GM18508 (cell line): Measurements from ENCODE around the gene PIEZO1.

Source experiments
- ATAC-seq: cut with Tn5 transposase; IDR thresholded peaks from one replicate; pipeline ENCODE4 v1.9.1; 2021; ENCODE audit warnings: moderate number of reproducible peaks; ENCODE audit not compliant: insufficient read depth, unreplicated experiment

PIEZO1 gene

GRCh38 chr16:88711750-88712340 lies 73.2 kb downstream of the PIEZO1 start:
- no peak for ATAC-seq

GRCh38 chr16:88710556-88710955 lies 74.5 kb downstream of the PIEZO1 start:
- no peak for ATAC-seq

- no peak for ATAC-seq
Measured at GRCh38 chr16:88706965-88707826, 77.8 kb downstream of the PIEZO1 start.

GRCh38 chr16:88706229-88706964 lies 78.6 kb downstream of the PIEZO1 start, which contains the start of the genes CTU2 and RNF166:
TSS of gene CTU2 (plus strand) at chr16:88706503. CDS start at chr16:88706531, 28 bp downstream.
TSS of gene RNF166 (minus strand) at chr16:88706408. CDS start at chr16:88706325, 83 bp downstream.
- no peak for ATAC-seq

DNA sequence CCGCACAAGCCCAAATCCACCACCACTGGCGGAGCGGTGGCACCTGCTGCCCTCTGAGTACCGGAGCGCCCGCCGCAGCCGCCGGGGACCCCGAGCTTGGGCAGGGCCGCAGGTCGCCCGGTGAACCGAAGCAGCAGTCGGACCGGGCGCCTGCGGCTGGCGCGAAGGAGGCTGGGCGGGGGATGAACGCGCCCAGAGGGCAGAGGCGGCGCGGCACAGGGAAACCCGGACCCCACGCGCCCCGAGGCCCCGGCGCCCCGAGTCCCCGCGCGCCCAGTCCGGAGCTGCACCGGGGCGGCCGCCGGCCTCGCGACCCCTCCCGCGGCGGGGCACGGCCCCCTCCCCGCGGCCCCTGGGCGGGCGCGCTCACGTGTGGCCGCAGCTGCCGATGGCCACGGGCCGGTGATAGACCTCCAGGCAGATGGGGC lies 79.2 kb downstream of the PIEZO1 start:
- ATAC-seq: no peak

DNA sequence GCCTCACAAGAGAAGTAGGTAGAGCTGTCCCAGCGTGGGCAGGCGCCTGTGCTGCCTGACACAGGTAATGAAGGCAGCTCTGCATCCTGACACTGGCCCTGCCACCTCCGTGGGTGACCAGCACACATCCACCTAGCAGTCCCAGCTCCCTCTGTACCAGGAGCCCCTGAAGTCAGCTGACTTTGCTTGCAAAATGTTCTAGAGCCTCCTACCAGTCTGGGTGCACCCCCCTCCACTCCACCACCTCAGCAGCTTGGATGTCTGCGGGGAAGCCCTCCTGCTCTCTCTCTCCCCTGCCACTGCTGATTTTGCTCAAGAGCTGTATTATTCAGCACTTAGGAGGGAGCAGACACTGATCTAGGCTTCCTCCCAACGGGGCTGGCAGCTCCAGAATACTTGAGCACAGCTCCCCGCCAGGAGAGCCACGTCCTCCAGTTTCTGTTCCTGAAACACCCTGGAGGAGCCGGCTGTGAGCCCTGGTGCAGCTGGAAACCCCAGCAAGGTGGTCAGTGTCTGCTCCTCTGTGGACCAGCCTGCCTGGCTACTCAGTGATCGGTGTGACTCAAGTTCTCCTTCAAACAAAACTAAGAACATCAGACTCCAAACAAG lies 79.8 kb downstream of the PIEZO1 start:
- ATAC-seq: no peak

DNA sequence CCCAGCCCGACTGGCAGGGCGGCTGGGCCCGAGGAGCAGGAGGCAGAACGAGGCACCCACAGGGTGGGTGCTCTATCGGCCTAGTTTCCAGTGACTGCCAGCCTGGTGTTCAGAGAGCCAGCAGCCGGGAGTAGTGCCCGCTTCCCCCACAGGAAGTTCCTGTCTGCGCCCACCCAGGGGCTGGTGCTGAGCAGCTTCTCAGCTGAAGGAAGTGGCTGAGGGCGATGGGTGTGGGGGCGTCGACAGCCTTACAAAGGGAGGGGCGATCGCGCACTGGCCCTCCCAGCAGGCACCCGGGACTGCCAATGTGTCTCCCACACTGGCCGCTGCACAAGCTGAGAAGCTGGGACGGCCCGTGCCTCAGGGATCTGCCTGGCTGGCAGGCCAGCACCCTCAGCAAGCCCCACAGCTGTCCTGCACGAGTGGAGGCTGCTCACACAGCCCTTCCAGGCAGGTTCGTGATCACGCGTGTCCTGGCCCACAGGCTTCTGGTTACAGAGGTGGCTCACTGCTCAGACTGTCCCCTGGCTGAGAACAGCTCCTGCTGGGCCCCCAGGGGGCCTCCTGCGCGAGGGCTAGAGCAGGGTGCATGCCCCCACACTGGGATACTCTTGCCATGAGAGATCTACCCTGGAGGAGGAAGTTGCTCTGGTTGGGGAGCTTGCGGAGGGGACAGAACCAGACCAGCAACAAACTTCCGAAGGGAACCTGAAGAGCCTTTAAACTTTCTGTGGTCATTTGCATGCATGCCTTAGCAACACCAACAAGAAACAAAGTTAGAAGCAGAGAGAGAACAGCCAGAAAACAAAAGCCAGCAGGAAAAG lies 81.3 kb downstream of the PIEZO1 start:
- no peak for ATAC-seq

DNA sequence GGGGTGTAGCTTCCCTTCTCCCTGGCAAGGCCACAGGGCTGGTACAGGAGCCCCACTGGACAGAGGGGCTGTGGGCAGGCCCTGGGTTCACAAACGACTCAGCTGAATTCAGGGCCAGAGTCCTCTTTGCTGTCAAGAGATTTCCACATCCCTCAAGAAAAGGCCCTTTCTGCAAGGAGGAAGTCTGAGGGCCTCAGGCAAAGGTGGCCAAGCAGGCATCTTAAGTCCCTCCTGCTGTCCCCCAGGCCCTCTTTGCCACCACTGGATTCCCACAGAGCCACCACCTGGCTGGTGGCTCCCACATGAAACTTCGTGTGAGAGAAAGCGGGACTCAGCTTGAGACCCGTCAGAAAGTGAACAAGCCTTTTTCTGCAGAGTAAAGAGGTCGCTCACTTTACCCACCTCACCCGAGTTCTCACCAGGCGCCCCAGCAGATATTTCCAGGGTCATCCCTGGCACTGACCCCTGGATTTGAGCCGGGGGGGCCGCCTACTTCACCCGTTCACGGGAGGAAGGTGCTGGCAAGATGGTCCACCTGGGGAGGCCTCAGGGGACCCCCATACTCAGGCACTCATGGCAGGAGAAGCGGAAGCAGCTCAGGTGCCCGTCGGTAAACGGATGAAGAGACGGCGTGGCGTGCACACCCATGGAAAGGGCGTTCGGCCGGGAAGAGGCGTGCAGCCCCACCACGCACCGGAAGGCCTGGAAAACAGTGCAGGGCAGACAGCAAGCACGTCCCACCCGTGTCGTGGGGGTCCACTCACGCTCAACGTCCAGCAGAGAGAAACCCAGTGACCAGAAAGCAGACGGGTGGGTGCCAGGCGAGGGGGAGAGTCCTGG lies 82.4 kb downstream of the PIEZO1 start:
- ATAC-seq: no peak

DNA sequence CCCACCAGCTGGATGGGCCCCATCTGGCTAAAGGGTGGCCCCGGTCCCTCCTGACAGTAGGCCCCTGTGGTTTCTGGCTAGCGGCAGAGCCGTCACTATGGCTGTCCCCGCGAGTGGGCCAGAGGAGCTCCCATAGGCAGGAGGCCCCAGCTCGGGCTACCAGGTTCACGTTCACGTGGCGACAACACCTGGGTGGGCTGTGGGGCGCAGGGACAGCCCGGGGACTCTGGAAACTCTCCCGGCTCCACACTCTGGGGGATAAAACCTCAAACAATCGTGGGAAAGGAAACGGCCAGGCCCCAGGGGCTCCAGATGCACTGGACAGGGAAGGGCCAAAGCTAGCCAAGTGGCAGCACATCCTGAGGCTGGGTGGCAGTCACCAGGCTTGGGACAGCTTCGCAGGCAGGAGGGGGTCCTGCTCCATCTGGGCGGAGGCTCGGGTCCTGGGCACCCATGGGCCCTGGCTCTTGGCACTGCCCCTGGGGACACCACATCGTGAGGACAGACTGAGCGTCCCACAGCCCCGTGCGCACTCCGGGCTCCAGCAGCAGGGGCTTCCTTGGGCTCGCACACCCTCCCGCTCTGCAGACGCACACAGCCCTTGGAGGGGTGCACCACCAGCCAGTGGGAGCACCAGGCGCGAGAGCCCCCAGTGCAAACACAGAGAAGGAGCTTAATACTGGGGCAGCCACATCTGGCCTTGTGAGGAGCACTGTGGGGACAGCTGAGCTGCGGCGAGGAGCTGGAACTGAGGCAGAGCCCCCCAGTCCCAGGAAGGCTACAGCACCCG lies 83.2 kb downstream of the PIEZO1 start:
- no peak for ATAC-seq

DNA sequence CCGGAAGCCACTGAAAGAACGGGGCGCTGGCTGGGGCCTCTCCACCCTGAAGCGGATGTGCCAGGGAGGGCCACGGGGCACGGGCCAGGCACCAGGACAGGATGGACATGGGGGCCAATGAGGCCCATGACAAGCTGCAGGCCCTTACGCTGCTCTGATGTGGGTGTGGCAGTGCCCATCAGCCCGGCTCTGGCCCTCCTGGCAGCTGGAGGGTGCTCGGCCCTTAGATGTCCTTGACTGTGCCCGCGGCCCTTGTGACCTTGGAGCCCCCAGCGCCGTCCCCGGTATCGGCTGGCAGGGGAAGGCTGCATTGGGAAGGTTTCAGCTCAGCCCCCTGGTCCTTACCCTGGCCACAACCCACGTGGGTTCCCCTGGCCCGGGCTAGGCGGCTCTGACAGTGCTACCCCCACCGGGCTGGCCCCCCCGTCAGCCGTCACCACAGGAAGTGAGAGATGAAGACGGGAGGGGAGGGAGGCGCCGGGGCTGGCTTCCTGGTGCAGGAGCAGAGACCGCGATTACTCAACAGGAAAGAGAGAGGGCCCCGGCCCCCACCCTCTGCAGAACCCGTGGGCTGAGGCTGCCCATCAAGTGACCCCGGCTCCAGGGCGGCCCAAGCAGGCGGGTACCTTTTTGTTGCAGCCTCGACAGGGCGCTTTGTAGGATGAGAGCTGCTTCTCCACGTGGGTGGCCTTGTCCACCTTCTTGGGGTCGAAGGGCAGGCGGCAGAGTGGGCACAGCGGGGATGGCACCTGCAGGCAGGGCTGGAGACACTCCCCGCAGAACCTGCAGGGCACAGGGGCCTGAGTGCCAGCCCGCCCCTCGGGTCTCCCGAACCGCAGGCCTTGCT lies 84.2 kb downstream of the PIEZO1 start:
- ATAC-seq: no peak

- ATAC-seq: no peak
Measured at GRCh38 chr16:88700322-88700635, 84.7 kb downstream of the PIEZO1 start.

DNA sequence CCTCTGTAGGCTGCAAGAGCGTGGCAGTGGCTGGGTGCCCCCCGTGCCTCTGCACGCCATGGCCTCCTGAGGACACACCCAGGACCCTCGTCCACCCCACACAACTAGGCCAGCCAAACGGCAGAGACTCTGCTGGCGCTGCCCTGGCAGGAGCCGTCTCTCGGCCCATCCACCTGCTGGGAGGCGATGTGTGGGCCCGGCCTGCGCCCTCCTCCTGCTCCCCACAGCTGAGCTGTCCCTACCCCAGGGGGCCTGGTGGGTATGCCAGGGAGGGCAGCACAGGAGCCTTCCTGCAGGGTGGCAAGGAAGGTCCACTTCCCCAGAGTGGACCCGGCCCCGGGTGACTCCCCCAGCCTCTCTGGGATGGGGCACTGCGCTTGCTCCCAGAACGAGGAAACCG lies 85.8 kb downstream of the PIEZO1 start:
- no peak for ATAC-seq

GRCh38 chr16:88698646-88699045 lies 86.4 kb downstream of the PIEZO1 start:
- ATAC-seq: no peak

- no peak for ATAC-seq
Measured at GRCh38 chr16:88697831-88698615, 87.0 kb downstream of the PIEZO1 start.

DNA sequence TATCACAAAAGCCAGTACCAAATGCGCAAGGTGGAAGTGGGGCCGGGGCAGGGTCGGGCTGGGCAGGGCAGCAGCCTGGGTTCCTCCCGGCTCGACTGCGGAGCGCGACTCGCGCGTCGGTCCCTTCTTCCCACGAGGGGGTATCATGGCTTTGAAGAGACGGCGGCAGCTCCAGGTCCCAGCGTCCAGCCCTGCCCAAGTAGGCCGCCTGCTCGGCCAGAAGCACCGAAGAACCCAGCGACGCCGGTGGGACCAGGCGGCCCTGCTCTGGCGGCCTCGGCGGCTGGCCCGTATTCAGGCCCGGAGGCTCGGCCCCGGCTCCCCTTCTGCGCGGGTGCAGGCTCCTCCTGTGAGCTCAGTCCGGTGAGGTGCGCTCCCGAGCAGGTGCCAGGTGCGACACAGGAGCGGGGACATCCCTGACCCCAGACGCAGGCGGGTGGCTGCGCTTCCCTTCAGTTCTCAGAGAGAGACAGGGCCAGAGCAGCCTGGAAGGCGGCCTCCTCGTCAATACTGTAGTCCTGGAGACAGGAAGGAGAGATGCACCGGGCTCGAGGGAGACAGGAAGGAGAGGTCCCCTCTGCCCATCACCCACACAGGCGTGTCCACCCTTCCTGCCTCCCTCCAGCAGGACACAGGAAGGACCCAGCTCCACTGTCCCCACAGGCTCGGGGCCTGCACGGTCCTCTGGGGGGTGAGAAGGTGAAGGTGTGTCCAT lies 87.7 kb downstream of the PIEZO1 start:
- ATAC-seq: no peak

GRCh38 chr16:88696441-88696840 lies 88.6 kb downstream of the PIEZO1 start:
- no peak for ATAC-seq
